HUDEP-2 (cell line): ENCODE results near the gene CCT7.
"Not testable (repeated sequence)": the region's sequence is repeated elsewhere in the genome, so short reads cannot be mapped to it uniquely, and the experiment has no call there.

Experiments
- DNase-seq, 76 experiments: peaks; one replicate each; lab custom pipeline; 2025; ENCODE audit not compliant: unreplicated experiment in 76 of 76; lab: John Stamatoyannopoulos, UW

The CCT7 gene

DNA sequence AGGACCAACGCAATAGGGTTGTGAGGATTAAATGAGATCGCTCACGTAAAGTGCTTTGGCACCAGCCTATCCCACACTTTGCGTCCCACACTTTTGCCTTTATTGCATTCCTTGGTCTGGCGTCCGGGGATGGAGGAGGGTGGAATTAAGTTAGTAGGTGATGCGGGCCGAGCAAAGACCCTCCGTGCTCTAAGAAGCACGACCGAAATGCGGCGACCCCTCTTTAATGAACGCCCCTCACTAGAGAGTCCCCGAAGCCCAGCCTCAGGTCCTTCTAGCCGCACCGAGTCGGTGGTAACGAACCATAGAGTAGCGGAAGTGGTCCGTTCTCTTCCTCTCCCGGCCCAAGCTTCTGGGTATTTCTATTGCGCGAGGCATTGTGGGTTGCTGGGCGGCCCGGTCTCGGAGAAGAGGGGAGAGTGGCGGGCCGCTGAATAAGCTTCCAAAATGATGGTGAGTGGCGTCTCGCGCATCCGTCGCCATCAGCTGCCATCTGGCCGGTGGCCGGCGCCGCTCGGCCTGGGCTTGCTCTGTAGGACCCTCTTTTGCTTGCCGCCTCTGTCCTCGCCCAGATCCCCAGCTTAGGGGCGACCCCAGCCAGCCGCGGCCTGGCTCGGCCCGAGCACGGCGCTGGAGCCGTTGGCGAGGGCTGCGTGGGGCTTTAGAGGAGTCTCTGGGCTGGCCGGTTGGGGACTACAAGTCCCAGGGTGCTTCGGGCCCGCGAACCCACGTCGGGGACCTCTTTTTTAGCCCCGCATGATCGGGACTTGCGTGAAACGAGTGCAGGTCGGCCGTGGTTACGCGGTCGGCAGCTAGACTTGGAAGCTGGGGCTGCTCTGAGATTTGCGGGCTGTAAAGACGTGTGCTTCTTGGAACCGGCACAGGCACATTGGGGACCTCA lies at the start of gene CCT7:
TSS of gene CCT7 (plus strand) at position 377 of the 901 bp plus-strand sequence. CDS start at position 448, 71 bp downstream.
- peak in 75 of 76 experiments; percentile 10 to 88 (median 74) for DNase-seq

GRCh38 chr2:73185965-73186364 lies 48.1 kb upstream of the CCT7 start:
- no peak for DNase-seq

- no peak for DNase-seq
Observed at GRCh38 chr2:73187549-73187948, 46.6 kb upstream of the CCT7 start.

GRCh38 chr2:73197579-73197978 lies 36.5 kb upstream of the CCT7 start:
- no peak for DNase-seq

- DNase-seq, result not testable (repeated sequence)
Observed at GRCh38 chr2:73200281-73200680, 33.8 kb upstream of the CCT7 start.

- no peak for DNase-seq
Observed at GRCh38 chr2:73202156-73203054, 31.7 kb upstream of the CCT7 start, which contains the start of gene NOTO. Gene NOTO, plus strand, starts transcription at chr2:73202574. Its CDS starts 93 bp downstream, at chr2:73202667.

DNA sequence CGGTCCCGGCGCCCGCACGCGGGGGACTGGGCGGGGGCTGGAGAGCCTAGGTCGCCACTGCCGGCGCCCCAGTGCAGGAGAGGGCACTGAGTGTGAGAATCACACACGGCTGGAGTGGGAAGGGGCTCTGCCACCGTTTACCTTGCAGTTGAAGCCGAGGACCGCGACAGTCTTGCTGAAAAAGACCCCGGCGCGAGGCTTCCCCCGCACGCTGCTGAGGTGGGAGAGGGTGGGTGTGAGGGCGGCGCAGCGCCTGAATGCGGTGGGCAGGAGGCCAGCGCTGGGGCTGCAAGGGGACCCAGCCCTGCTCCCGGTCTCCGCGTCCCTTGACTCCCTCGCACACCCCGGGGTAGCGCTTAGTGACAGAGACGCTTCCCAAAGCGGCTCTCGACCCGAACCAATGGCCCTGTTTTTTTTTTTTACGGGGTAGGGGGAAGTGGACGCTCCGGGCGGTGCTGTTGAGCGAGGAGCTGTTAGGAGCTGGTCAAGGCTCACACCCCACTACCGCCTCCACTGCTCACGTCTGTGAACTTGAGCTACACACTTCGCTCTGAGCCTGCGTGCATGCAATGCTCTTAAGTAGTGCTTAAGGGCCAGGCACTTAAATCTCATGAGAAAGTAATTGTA lies 30.9 kb upstream of the CCT7 start:
- no peak for DNase-seq

GRCh38 chr2:73205611-73206010 lies 28.5 kb upstream of the CCT7 start:
- no peak for DNase-seq

DNA sequence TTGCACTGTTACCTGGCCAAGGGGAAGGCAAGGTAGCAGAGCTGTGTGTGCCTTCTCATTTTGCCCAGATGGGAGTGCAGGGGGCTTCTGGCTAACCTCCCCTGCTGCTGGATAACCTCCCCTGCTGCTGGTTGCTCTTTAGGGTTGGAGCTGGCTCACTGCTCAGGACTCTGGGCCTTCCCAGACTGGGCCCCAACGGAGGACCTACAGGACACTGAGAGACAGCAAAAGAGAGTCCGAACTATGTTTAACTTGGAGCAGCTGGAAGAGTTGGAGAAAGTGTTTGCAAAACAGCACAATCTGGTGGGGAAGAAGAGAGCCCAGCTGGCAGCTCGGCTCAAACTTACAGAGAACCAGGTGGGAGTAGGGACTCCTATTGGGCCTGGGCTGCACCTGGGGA lies 25.9 kb upstream of the CCT7 start:
- DNase-seq, result no peak

- DNase-seq, result no peak
Observed at GRCh38 chr2:73210019-73210418, 24.1 kb upstream of the CCT7 start.

- no peak for DNase-seq
Observed at GRCh38 chr2:73210696-73211095, 23.4 kb upstream of the CCT7 start.

DNA sequence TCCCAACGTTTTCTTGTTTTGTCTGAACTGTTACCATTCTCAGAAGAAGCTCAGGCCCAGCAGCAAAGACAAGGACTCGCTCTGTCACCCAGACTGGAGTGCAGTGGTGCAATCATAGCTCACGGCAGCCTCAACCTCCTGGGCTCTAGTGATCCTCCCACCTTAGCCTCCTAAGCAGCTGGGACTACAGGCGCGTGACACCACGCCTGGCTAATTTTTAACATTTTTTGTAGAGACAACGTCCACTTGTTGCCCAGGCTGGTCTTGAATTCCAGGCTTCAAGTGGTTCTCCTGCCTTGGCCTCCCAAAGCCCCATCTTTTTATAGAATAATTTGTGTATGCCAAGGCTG lies 22.0 kb upstream of the CCT7 start:
- no peak for DNase-seq

DNA sequence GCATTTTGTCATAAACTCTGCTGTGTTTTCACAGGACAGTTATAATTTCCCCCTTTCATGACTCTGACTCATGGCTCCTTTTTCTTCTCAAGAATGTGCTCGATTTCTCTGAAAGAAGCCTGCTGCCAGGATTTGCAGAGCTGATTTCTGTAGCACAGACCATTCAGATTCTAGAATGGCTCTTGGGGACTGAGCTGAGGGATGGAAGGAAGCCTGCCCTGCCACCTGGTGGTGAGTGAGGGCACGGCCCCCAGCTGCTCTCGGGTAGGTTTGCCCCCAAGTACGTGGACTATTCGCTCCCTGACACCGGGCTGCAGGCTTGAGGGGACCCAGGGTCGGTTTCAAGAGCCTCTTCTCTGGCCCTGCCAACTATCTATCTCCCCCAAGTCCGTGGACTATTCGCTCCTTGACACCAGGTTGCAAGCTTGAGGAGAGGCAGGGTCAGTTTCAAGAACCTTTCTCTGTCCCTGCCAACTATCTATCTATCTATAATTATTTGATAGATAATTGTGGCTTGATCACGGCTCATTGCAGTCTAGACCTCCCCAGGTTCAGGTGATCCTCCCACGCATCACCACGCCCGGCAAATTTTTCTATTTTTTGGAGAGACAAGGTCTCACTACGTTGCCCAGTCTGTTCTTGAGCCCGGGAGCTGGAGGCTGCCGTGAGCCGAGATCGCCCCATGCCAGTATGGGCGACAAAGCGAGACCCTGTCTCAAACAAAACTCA lies 21.5 kb upstream of the CCT7 start:
- peak in 62 of 76 experiments; percentile 4 to 71 (median 37) for DNase-seq

DNA sequence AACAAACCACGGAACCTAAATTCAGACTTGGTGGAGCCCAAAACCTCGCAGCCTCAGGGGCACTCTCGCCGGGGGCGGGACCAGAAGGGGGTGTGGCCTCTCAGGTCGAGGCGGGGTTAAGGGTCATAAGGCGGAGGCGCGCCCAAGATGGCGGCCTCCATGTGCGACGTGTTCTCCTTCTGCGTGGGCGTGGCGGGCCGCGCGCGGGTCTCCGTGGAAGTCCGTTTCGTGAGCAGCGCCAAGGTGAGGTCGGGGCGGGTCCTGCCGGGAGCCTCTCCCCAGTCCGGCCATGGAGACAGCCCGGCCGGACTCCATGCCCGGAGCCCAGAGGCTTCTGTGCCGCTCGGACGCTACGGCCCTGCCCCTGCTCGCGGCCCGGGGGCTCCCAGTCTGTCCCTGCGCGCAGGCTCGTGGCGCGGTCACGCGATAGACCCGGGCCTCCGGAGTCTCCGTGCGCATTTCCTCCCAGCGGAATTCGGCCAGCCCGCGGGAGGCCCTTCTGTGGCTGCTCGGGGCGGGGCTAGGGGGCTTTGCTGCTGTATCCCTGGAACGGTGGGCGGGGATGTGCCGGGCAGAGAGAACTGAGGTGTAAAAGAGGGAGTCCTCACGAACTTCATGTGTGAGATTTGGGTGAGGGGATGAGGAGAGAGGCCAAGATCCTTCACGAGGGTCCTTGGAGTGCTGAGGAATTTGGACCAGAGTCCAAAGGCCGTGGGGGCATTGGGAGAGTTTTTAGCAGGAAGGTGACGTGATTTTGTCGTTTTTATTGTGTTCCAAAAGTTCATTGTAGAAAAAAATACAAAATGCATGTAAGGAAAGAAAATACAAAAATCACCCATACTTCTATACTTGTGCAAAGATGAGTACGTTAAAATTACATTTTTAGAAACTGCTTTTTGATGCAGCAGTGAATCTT lies 19.7 kb upstream of the CCT7 start, which contains the start of gene SMYD5:
TSS of gene SMYD5 (plus strand) at position 126 of the 916 bp plus-strand sequence. CDS start at position 148, 22 bp downstream.
- DNase-seq, result peak in 75 of 76 experiments; percentile 34 to 92 (median 79)

GRCh38 chr2:73215254-73215653 lies 18.9 kb upstream of the CCT7 start:
- no peak for DNase-seq

- DNase-seq, result no peak
Observed at GRCh38 chr2:73217160-73217559, 16.9 kb upstream of the CCT7 start.

GRCh38 chr2:73217826-73218225 lies 16.3 kb upstream of the CCT7 start:
- DNase-seq, result no peak

GRCh38 chr2:73218298-73218697 lies 15.8 kb upstream of the CCT7 start:
- DNase-seq, result no peak

GRCh38 chr2:73223821-73224220 lies 10.3 kb upstream of the CCT7 start:
- DNase-seq, result no peak
